CMK (cell line): ENCODE data around the gene PRDX5.
"Not testable (repeated sequence)": the region's sequence is repeated elsewhere in the genome, so short reads cannot be mapped to it uniquely, and the experiment has no call there.

ENCODE experiments used
- DNase-seq: peaks from one replicate; pipeline ENCODE4 v3.0.0-alpha.2; 2010; ENCODE audit warnings: low read depth

Gene PRDX5

DNA sequence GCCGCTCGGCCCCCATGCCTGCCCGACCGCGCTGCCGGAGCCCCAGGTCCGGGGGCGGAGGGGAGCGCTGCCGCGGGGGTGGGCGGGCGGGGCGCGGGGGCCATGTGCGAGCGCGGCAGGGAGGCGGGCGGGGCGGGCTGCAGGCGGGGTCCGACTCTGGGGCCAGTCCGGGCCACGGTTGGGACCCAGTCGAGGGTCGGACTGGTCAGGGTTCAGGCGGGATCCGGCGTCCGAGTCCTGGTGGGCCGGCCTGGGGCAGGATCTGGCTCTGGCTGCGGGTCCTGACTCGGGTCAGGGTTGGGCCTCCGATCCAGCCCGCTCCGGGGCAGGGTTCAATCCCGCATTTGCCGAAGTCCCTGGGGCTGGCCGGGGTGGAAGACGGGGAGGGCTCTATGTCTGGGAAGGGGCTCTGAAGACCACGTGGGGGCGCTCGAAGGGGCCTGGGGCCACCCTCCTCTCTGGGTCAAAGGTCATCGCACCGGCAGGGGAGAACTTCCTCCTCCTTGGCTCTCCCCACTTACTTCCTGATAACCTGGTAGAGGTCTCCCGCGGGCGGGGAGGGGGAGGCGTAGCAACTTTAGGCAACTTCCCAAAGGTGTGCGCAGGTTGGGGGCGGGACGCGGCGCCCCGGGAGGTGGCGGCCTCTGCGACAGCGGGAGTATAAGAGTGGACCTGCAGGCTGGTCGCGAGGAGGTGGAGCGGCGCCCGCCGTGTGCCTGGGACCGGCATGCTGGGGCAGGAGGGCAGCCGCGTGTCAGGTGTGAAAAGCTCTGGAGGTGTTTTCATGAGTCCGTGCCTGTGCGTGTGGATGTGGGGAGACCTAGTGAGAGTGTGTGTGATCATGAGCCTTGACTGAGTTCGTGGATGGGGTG, 12.0 kb upstream of the PRDX5 start:
- no peak for DNase-seq

DNA sequence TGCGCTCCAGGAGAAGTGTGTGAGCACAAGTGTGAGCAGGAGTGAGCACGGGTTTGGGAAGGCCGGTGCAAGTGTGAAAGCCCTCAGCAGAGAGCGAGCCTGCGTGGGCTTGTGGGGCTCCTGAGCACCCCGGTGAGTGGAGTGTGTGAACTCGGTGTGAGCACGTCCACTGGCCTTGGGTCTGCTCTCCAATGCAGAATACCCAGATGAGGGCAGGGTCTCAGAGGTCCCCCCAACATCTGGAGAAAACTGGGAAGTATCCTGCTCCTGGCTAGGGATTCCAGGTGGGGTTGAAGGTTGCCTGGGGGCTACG, 11.4 kb upstream of the PRDX5 start:
- no peak for DNase-seq

DNA sequence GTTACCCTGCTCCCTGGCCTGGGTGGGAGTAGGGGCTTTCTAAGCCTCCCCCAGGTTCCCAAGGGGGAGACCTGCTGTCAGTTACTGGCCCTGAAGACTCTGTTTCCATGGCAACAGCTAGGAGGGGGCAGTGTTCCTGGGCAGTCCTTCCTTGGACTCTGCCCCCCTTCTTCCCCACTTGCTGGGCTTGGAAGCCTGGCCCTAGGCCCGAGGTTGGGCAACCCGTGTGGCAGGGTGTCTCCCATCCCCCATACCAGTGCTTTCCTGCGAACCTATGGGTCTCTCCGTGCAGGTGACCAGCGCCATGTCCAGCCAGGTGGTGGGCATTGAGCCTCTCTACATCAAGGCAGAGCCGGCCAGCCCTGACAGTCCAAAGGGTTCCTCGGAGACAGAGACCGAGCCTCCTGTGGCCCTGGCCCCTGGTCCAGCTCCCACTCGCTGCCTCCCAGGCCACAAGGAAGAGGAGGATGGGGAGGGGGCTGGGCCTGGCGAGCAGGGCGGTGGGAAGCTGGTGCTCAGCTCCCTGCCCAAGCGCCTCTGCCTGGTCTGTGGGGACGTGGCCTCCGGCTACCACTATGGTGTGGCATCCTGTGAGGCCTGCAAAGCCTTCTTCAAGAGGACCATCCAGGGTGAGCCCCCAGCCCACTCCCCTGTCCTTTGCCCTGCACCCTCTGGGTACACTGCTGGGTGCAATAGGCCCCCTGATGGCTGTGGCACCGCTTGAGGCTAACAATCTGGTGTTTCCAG, 10.9 kb upstream of the PRDX5 start:
- DNase-seq, result no peak

DNA sequence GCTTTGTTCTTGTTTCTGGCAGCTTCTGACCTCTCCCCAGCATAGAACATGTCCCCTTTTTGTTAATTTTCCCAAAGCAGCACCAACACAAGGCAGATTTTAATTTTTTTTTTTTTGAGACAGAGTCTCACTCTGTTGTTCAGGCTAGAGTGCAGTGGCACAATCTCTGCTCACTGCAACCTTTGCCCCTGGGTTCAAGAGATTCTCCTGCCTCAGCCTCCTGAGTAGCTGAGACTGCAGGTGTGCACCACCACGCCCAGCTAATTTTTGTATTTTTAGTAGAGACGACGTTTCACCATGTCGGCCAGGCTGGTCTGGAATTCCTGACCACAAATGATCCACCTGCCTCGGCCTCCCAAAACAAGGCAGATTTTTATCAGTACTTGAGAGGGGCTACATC, 10.1 kb upstream of the PRDX5 start:
- not testable (repeated sequence) for DNase-seq

DNA sequence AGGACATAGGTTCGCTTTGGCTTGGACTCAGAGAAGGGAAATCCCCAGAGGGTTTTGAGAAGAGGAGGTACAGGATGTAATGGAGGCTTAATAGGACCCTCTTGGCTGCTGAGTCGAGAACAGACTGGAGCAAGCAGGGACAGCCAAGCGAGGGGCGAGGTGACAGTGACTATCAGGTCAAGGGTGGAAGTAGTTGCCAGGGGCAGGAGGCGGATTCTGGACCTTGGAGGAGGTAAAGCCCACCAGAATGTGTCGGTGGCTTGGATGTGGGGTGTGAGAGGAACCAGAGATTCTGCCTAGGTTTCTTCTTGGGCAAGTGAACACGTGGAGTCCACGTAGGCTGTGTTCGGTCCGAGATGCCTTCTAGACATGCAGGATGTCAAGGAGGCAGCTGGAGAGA, 5.0 kb upstream of the PRDX5 start:
- DNase-seq, result no peak

DNA sequence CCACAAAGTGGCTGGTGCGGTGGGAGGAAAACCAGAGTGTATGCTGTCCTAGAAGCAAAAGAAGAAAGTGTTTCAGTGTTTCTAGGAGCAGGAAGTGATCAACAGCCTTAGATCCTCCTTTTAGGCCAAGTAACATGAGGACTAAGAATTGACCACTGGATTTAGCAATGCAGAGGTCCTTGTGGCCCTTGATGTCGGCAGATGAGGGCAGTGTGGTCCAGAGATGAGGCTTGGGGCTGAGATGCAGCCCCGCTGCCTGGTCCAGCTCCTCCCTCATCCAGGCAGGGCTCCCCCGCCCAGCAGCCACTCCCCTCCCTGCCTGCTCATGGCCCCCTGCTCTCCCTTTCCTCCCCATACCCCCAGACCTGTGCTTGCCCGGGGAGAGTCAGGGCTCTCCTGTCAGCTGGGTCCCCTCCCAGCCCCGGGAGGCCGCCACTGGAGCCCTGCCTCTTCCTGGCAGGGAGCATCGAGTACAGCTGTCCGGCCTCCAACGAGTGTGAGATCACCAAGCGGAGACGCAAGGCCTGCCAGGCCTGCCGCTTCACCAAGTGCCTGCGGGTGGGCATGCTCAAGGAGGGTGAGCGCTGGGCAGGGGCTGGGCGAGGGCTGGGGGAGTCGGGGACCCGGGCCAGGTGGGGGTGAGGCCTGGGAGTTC, 4.3 kb upstream of the PRDX5 start:
- DNase-seq, result no peak

DNA sequence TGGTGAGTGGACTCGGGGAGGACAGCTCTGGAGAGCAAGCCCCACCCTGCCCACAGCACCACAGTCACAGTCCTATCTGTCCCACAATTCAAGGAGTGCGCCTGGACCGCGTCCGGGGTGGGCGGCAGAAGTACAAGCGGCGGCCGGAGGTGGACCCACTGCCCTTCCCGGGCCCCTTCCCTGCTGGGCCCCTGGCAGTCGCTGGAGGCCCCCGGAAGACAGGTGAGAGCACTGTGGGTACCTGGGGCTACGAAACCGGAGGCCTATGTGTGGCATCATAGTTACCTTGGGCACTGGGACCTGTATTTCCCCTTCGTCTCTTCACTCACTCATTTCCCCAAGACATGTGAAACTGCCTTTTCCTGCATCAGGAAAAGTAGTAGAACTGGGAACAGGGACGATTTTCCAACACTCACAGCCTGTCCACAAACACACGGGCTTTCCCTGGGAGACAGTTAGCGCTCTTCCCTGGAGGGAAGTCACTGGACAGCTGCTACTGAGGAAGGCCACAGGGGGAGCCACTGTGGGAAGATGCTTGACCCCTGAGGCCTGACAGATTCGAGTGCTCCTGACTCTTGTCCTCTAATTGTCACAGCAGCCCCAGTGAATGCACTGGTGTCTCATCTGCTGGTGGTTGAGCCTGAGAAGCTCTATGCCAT, 3.6 kb upstream of the PRDX5 start:
- DNase-seq, result no peak

DNA sequence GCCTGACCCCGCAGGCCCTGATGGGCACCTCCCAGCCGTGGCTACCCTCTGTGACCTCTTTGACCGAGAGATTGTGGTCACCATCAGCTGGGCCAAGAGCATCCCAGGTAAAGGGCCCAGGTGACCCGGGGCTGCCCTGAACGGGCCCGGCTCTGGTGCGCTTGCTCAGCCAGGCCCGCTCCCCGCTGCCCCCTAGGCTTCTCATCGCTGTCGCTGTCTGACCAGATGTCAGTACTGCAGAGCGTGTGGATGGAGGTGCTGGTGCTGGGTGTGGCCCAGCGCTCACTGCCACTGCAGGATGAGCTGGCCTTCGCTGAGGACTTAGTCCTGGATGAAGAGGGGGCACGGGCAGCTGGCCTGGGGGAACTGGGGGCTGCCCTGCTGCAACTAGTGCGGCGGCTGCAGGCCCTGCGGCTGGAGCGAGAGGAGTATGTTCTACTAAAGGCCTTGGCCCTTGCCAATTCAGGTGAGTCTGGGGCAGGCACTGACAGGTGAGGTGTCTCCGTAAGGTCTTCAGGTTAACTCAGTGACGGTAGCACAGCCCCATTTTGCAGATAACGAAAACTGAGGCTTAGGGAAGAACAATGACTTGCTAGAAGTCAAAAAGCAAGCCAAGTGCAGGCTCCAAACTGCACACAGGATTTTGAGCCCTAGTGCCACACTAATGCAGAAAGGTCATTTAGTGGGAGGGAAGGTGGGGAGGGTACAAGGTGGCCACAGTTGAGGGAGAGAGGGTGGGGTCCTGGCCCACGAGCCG, 2.9 kb upstream of the PRDX5 start:
- no peak for DNase-seq

DNA sequence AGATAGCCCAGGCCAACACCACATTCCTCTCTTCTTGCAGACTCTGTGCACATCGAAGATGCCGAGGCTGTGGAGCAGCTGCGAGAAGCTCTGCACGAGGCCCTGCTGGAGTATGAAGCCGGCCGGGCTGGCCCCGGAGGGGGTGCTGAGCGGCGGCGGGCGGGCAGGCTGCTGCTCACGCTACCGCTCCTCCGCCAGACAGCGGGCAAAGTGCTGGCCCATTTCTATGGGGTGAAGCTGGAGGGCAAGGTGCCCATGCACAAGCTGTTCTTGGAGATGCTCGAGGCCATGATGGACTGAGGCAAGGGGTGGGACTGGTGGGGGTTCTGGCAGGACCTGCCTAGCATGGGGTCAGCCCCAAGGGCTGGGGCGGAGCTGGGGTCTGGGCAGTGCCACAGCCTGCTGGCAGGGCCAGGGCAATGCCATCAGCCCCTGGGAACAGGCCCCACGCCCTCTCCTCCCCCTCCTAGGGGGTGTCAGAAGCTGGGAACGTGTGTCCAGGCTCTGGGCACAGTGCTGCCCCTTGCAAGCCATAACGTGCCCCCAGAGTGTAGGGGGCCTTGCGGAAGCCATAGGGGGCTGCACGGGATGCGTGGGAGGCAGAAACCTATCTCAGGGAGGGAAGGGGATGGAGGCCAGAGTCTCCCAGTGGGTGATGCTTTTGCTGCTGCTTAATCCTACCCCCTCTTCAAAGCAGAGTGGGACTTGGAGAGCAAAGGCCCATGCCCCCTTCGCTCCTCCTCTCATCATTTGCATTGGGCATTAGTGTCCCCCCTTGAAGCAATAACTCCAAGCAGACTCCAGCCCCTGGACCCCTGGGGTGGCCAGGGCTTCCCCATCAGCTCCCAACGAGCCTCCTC, 2.0 kb upstream of the PRDX5 start:
- not testable (repeated sequence) for DNase-seq

DNA sequence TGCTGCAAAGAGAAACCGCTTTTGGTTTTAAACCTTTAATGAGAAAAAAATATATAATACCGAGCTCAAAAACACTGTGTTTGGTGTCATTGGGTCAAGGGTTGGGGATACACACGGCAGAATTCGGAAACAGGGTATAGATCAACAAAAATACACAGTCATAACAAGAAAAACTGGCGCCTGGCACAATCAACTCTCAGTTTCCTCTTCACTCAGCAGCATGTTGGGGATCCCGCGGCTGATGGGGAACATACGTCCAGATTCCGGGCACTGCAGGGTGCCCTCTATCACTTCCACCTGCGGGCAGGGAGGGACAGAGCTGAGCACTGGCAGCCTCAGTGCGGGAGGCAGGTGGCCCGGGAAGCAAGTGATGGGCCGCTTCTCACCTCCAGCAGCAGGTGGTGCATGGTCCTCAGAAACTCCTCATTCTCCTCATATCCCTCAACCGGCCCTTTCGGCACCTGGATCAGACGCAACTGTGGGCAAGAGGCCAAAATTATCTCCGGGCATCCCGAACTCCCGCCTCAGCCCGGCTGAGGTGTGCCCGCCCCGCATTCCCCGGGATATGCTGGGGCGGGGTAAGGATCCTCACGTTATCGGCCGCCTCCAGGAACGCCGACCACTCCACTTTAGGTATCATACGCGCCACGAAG, 1.1 kb upstream of the PRDX5 start:
- DNase-seq, result no peak

DNA sequence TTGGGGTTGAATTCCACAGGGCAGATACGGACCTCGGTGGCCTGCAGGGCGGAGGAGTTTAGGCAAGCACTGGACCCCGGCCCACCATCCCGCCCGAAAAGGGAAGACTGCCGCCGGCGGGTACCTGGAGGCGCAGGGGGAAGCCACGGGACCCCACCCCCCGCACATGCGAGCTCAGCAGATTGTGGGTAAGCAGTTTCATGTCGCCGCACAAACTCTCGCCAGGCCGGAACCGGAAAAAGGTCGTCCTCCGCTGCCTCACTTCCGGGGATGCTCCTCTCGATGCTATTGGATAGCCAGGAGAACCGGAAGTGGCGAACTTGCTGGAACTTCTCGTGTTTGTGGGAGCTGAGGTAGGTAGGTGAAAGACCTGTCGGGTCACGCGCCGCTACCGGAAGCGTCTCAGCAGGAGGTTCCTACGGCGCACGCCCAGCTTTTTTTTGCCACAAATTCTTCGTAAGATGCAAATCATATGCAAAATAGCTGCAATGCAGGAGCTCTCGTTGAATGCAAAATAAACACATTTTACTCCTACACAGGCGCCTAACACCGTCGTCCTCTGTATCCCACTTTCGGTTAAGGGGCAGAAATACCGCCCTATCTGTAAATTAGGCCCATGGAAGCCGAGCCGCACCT, 478 bp upstream of the PRDX5 start, which contains the start of gene TRMT112:
TRMT112 (minus strand) TSS at position 235 of the 636 bp plus-strand sequence; CDS start at position 202, 33 bp downstream.
- peak; percentile 85 for DNase-seq

DNA sequence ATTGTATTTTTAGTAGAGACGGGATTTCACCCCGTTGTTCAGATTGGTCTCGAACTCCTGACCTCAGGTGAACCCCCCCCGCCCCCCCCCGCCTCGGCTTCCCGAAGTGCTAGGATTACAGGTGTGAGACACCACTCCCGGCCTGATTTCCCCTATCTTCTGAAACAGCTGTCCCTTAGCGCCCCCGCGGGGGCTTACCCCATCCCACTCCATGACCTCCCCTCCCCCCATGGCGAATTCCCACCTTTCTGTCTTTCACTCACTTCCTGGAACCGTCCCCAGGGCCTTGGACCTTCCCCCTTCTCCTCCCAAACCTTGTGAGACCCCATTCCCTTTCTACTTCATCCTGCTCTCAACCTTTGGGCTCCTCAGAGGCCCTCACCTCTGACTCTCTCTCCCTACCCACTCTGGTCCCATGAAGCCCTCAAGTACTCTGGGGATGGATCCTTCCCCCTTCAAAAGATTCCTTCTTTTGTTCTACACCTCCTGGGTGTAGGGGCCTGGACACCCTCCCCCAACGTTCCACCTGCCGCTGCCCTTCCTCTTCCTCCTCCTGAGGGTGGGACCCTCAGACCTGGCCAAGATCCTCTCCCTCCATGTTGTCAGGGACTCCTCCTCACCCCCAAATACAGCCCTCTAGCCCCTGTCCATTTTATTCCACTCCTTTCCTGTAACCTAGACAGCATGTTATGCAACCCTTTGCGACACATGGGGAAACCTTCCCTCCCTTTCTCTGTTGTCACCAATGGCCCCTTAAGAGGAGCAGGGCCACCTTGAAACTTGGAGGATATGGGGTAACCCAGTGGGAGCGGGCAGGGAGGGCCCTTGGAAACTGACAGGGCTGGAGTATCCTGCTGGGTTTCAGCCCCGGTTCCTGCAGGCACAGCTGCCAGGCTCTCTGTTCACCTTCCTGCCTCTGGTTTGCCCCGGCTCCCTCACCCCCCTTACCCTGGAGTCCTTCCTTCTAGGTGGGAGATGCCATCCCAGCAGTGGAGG, 1.1 kb downstream of the PRDX5 start:
- no peak for DNase-seq

DNA sequence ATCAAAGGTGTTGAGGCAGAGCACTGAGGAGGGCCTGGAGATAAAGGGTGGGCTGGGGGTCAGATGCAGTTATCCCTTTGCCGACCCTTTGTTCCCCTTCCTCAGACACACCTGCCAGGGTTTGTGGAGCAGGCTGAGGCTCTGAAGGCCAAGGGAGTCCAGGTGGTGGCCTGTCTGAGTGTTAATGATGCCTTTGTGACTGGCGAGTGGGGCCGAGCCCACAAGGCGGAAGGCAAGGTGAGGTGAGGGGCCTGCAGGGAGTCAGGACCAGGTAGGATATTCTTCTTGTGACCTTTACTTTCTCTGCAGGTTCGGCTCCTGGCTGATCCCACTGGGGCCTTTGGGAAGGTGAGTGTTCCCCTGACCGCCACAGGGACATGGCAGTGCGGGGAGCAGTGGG, 2.6 kb downstream of the PRDX5 start:
- no peak for DNase-seq

DNA sequence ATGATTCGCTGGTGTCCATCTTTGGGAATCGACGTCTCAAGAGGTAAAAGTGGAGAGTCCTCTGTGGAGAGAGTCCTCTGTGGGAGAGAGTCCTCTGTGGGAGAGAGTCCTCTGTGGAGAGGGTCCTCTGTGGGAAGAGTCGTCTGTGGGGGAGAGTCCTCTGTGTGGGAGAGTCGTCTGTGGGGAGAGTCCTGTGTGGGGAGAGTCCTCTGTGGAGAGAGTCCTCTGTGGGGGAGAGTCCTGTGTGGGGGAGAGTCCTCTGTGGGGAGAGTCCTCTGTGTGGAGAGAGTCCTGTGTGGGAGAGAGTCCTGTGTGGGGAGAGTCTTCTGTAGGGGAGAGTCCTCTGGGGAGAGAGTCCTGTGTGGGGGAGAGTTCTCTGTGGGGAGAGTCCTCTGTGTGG, 3.1 kb downstream of the PRDX5 start:
- no peak for DNase-seq

DNA sequence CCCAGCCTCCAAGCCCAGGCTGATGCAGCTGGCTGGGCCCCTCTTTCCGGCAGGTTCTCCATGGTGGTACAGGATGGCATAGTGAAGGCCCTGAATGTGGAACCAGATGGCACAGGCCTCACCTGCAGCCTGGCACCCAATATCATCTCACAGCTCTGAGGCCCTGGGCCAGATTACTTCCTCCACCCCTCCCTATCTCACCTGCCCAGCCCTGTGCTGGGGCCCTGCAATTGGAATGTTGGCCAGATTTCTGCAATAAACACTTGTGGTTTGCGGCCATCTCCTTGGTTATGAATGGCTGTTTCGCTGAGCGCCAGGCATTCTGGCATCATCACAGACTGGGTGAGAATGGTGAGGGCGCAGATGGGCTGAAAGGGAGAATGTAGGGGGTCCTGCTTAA, 3.6 kb downstream of the PRDX5 start:
- DNase-seq, result no peak

DNA sequence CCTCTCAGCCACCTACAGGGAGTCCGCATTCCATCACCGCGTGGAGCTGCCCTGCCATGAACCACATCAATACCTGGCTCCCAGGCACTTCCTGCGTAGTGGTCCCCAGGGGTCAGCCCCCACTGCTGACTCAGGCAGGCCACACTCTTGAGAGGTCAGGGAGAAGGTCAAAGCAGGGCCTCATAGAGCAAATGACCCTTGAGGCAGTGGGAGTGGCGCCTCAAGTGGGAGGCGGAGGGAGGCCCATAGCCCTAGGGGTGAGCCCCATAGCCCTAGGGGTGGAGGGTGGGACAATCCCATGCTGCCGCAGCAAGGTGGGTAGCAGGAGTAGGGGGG, 5.0 kb downstream of the PRDX5 start:
- DNase-seq, result no peak

DNA sequence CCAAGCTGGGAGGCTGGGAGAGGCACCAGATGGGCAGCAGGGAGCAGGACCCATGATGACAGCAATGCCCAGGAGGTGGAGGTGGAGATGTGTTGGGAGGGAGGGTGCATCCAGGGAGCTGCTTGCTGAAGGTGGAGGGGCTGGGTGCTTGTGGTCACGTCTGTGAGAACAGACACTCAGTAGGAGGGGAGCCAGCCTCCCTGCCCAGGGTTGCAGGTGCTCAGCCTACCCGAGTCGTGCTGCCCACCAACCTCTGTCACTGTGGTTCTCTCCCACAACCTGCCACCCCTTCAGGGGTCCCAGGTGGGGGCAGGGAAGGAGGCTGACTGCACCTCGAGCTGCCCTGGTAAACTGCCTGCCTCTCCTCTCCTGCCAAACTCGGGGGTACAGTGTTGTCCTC, 5.5 kb downstream of the PRDX5 start:
- no peak for DNase-seq

DNA sequence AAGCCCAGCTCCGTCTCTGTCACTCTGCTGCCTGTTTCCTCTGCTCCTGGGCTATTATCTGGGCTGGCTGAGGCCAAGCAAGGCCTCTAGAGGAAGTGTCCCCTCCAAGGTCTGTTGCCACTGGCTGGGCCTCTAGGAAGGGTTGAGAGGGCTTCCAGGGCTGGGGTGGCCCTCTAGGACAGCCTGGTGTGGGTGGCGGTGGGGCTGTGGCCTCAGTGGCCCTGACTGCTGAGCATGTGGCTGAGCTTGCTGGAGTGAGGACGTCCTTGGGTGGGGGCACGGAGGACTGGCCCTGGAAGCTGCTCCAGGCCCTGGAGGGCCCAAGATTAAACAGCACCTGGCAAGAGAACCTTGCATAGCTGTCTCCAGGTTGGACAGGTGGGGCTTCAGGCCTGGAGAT, 6.1 kb downstream of the PRDX5 start:
- DNase-seq, result not testable (repeated sequence)
